SK-N-MC (cell line): ENCODE results near the gene SF1.

ENCODE experiments used
- EZH2 ChIP-seq: fragments of 200-600 bp; sonication (generic); IDR thresholded peaks from one replicate; pipeline ENCODE4 v1.6.1; 2017; ENCODE audit warnings: antibody characterized with exemption
- FOXP2 ChIP-seq: optimal IDR thresholded peaks from 2 replicates; pipeline ENCODE3; 2011; ENCODE audit warnings: mild to moderate bottlenecking, moderate library complexity; ENCODE audit not compliant: insufficient read depth; ENCODE audit errors: extremely low read length, control extremely low read depth
- POLR2AphosphoS5 ChIP-seq: IDR thresholded peaks from 2 replicates; pipeline ENCODE4 v1.6.1; 2012; ENCODE audit warnings: mild to moderate bottlenecking, low read depth, low read length, borderline replicate concordance

DNA sequence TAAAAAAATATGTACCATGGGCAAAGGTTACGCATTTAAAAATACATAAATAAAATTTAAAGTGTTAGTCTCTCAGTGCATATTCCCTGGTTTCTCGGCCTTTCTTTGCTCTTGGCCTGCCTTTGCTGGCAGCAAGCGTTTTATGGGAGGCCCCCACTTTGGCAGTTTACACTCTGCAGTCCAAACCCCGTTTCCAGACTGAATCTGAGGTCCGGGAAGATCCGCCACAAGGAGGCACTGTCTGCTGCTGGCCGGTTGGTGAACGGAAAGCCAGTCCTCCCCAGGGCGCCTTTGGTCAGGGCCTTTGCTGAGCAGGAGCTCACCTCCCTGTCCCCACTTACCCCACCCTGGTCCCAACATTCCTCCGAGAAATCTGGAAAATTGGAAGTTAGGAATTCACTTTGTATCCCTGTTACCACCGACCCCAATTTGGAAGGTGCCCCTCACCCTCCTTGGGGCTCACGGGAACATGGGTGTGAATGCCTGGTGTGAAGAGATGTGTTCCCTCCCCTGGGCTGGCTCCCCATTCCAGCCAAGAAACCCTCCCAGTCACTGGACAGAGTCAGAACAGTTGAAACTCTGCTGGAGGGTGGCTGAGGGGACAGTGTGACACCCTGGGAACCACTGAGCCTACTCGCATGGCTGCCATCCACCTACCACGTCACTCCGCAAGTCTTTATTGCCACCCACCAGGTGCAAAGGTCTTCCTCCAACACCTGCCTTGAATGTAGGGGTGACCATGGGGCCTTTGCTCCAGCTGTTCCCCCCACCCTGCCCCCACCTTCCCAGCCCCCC, 9.4 kb upstream of the SF1 start:
- TF ChIP-seq EZH2 (no peak), POLR2AphosphoS5 (0 out of 2 replicates have a peak, but pooled peaks have one; percentile 9), FOXP2 (no peak)
